Measurements from ENCODE around the gene SRSF1. TPM values are rescaled to one million over a fixed set of nuclear protein-coding genes. Genes with fewer than 3 reads are reported as not detected.

SRSF1 gene
- total and polyA plus RNA-seq, 2 of the 4 experiments (the other 2 are of a cell fraction), result 190 to 357 TPM

GRCh38 chr17:57988301-57989250 is 18.5 kb downstream of the SRSF1 start:
- peak overlapping the region; percentile 93 for H3K23ac ChIP-seq (ENCODE audit: low read depth, low read length)
- intact Hi-C loops (cut with micrococcal nuclease), result no loop called here
- H3K14ac ChIP-seq (replicated peaks; ENCODE audit: low read depth, low read length), result peak overlapping the region; percentile 97
- no peaks in the 10 kb centered on the region for H3K9me3 ChIP-seq (ENCODE audit: control insufficient read depth, insufficient read depth, low read length)
- H3K27ac ChIP-seq (ENCODE audit: insufficient read depth, low read length), result peak overlapping the region; percentile 90
- peak overlapping the region; percentile 66 for H3K18ac ChIP-seq (ENCODE audit: low read depth, low read length)
- H3K4ac ChIP-seq (ENCODE audit: low read depth, low read length), result peak overlapping the region; percentile 94
- H4K20me1 ChIP-seq (ENCODE audit: insufficient read depth, low read length), result peaks cover 24% of the 10 kb centered on the region
- H2AK5ac ChIP-seq (ENCODE audit: low read depth, low read length), result peak overlapping the region; percentile 80
- H2AK9ac ChIP-seq (replicated peaks; ENCODE audit: low read depth, low read length, poor library complexity), result peak overlapping the region; percentile 97
- H4K8ac ChIP-seq (ENCODE audit: low read depth in 2 of 2, low read length in 2 of 2), result peak overlapping the region; percentile 93 to 94
- H2AFZ ChIP-seq (replicated peaks; ENCODE audit: low read length, poor library complexity), result peak overlapping the region; percentile 94
- peak overlapping the region; percentile 35; the same call in 1 of the 3 replicates for H2BK15ac ChIP-seq (ENCODE audit: low read depth, low read length)
- no peaks in the 10 kb centered on the region for H3K27me3 ChIP-seq (ENCODE audit: control insufficient read depth, insufficient read depth, low read length)
- WGBS, 2 experiments (ENCODE audit: extremely low coverage in 2 of 2, insufficient read length in 1 of 2), result 3% methylated on average over 12 of the region's 54 CpGs; no CpG with 5 or more reads in 1 of the 2 experiments
- ChIA-PET CTCF (interaction anchor here (1.3 kb wide), 1 partner anchor 11 kb away, joined by 5 read pairs; no protein-coding TSS in a partner anchor), POLR2A (ENCODE audit: unreplicated experiment) (interaction anchor here (1.0 to 1.4 kb wide), 4 partner anchors 11 to 152 kb away, joined by 3 to 4 read pairs (median 3); no protein-coding TSS in a partner anchor)
- DNase-seq (peak; percentile 66), ATAC-seq (ENCODE audit: low read depth) (peak; percentile 73)
- H4K91ac ChIP-seq (ENCODE audit: insufficient read depth, low read depth, low read length), result peak overlapping the region; percentile 97
- no TSS peak for BruUV-seq (replicated peaks)
- no peaks in the 10 kb centered on the region for H3K36me3 ChIP-seq (ENCODE audit: control insufficient read depth, insufficient read depth, low read length)
- H3K56ac ChIP-seq (ENCODE audit: extremely low read depth, insufficient read depth, low read length), result peak overlapping the region; percentile 37
- peak overlapping the region; percentile 99 for H3K4me3 ChIP-seq (ENCODE audit: insufficient read depth, low read depth, low read length)
- in situ Hi-C loops (cut with MboI; ENCODE audit: low sequenced_read_pairs), result no loop called here
- H3K79me1 ChIP-seq (ENCODE audit: low read depth in 1 of 2, low read length in 2 of 2), result peaks cover 13 to 59% of the 10 kb centered on the region in 2 experiments; a peak in 3 of 4 replicates
- dilution Hi-C loops (cut with HindIII; ENCODE audit: low sequenced_read_pairs, unreplicated experiment), result loop anchor here (25.0 kb wide), 1 partner anchor 126 kb away; the partner anchor contains the start of gene MRPS23
- H3K4me2 ChIP-seq (ENCODE audit: low read depth, low read length), result peak overlapping the region; percentile 79
- peak overlapping the region; percentile 84 for H3K9ac ChIP-seq (ENCODE audit: low read depth, low read length)
- H2BK5ac ChIP-seq (ENCODE audit: low read depth, low read length, poor library complexity, severe bottlenecking), result peak overlapping the region; percentile 90
- peak overlapping the region; percentile 23; the same call in 1 of the 2 replicates for H2BK20ac ChIP-seq (ENCODE audit: low read depth, low read length)
- peaks cover 19% of the 10 kb centered on the region for H3K4me1 ChIP-seq (ENCODE audit: control insufficient read depth, insufficient read depth, low read length)
- H3K9me1 ChIP-seq (ENCODE audit: insufficient read depth, low read length), result no peaks in the 10 kb centered on the region; the same call in none of the 2 replicates
- peak overlapping the region; percentile 85 for H2BK120ac ChIP-seq (ENCODE audit: low read depth, low read length)
- H4K5ac ChIP-seq (ENCODE audit: low read depth, low read length), result peak overlapping the region; percentile 53
- TF ChIP-seq POLR2A (IDR thresholded peaks at IDR 0.05; ENCODE audit: low read depth, low read length), result peak; percentile 40; the same call in 1 of the 2 replicates
- TF ChIP-seq RFX5 (IDR thresholded peaks at IDR 0.05; ENCODE audit: low read depth, low read length), result no peak
- TF ChIP-seq RAD21 (IDR thresholded peaks at IDR 0.05; ENCODE audit: low read length), result no peak; the same call in 1 of the 2 replicates
- TF ChIP-seq ELK1 (IDR thresholded peaks at IDR 0.05; ENCODE audit: borderline replicate concordance, low read depth, low read length), result no peak
- no peak; the same call in 1 of the 2 replicates for TF ChIP-seq CHD1 (IDR thresholded peaks at IDR 0.05; ENCODE audit: low read depth, low read length)
- 0 out of 2 replicates have a peak, but pooled peaks have one; percentile 8 for TF ChIP-seq FOS (IDR thresholded peaks at IDR 0.05; ENCODE audit: low read depth, low read length)
- no peak for TF ChIP-seq USF2 (IDR thresholded peaks at IDR 0.05; ENCODE audit: low read depth, low read length)
- TF ChIP-seq SMC3 (IDR thresholded peaks at IDR 0.05; ENCODE audit: low read depth, low read length), result no peak
- TF ChIP-seq MAFK (IDR thresholded peaks at IDR 0.05; ENCODE audit: low read depth, low read length), result no peak
- TF ChIP-seq NFE2L2 (IDR thresholded peaks at IDR 0.05; ENCODE audit: low read depth, low read length), result no peak
- TF ChIP-seq CTCF (conservative IDR thresholded peaks at IDR 0.05; ENCODE audit: low read depth, low read length), result 0 out of 2 replicates have a peak, but pooled peaks have one; percentile 10
- no peak for TF ChIP-seq MXI1 (IDR thresholded peaks at IDR 0.05; ENCODE audit: borderline replicate concordance, low read depth, low read length)

Data from IMR-90 (cell line).